Measurements from ENCODE around the gene CES4A. TPM values are rescaled to one million over a fixed set of nuclear protein-coding genes. Genes with fewer than 3 reads are reported as not detected.

Gene CES4A
- total and polyA plus RNA-seq, 9 donors, result 6.0 to 67.1 (median 10.3) TPM

DNA sequence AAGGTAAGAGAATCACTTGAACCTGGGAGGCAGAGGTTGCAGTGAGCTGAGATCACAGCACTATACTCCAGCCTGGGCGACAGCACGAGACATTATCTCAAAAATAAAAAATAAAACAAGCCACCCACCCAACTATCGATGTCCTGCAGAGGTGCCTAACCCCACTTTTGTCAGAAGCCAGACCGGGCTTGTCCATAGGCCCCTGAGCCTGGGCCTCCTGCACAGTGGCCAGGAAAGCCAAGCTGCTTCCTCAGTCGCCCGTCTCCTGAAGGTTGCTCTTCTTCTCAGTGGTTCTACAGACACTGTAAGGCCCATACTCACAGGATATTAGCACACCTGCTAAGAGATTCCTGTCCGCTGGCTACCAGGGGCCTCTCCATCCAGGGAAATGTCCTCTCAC is 41.8 kb upstream of the CES4A start:
- WGBS, 3 donors, result 41 to 64% (median 55%) methylated on average over 7 of the region's 7 CpGs
- Histone ChIP-seq H3K27ac (no peak overlapping the region), H3K27me3 (no peaks in the 10 kb centered on the region), H3K9me3 (no peaks in the 10 kb centered on the region), H3K4me3 (no peak overlapping the region), H3K36me3 (no peaks in the 10 kb centered on the region), H3K4me1 (ENCODE audit: insufficient read depth) (peaks cover 3% of the 10 kb centered on the region)
- TF ChIP-seq POLR2A (IDR thresholded peaks at IDR 0.05) (no peak), EP300 (IDR thresholded peaks at IDR 0.05) (no peak), CTCF (IDR thresholded peaks at IDR 0.05) (no peak)
- intact Hi-C loops (cut with DNase I), result no loop called here
- DNase-seq, result no peak

DNA sequence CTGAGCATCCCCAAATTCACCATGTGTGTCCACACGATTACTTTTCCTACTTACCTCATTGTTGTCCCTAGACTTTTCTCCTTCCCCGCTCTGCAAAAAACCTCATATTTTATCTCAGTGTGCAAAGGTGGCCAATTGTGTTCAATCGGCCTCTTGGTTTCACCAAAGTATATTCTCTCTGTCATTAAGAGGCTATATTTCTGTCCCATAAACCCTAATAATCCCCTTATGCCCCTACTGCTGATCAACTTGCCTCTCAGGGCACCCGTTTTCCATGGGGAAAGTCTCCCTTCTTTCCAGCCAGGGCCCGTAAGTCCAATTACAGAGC is 41.5 kb upstream of the CES4A start:
- Histone ChIP-seq H3K4me3 (no peak overlapping the region), H3K27me3 (no peaks in the 10 kb centered on the region), H3K36me3 (no peaks in the 10 kb centered on the region), H3K4me1 (ENCODE audit: insufficient read depth) (peaks cover 3% of the 10 kb centered on the region), H3K9me3 (no peaks in the 10 kb centered on the region), H3K27ac (no peak overlapping the region)
- DNase-seq, result no peak
- TF ChIP-seq EP300 (IDR thresholded peaks at IDR 0.05) (no peak), CTCF (IDR thresholded peaks at IDR 0.05) (no peak), POLR2A (IDR thresholded peaks at IDR 0.05) (no peak)
- intact Hi-C loops (cut with DNase I), result no loop called here
- WGBS, 3 donors, result 21 to 29% (median 25%) methylated on average over 5 of the region's 5 CpGs

DNA sequence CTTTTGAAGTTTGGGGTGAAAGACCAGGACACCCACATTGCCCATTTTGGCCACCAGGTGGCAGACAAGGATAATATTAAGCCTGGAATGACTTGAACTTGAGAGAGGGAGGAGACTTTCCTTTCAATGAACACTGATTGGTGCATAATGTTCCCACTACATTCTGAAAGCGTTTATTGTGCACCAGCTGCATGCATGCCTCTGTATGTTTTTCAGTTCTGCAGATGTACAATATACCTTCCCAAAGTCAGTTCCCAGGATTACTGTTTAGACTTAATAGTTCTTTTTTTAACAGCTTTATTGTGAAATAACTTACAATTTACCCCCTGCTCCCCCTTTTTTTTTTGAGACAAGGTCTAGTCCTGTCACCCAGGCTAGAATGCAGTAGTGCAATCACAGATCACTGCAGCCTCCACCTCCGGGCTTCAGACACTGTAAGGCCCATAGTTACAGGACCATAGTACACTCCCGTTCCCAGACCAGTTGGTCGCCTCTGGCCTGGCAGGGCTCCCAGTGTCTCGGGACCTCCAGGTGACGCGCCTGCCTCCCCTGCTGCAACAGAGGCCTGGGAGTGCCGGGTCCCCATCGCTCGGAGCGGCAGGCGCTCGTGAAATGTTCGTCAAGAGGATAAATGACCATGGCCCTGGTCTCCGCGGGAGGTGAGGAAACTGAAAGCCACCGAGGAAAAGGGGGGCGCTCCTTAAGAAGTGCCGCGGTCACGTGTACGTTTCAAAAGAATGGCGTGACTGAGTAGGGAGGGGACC is 40.9 kb upstream of the CES4A start:
- H3K9me3 ChIP-seq, result no peaks in the 10 kb centered on the region
- H3K27ac ChIP-seq, result no peak overlapping the region
- DNase-seq, result peak; percentile 75 to 88 (median 83)
- peak overlapping the region; percentile 49 for H3K4me3 ChIP-seq
- no peaks in the 10 kb centered on the region for H3K27me3 ChIP-seq
- 0 to 1% (median 1%) methylated on average over 22 to 23 of the region's 23 CpGs for WGBS, 3 donors
- peaks cover 3% of the 10 kb centered on the region for H3K4me1 ChIP-seq (ENCODE audit: insufficient read depth)
- intact Hi-C loops (cut with DNase I), result no loop called here
- H3K36me3 ChIP-seq, result no peaks in the 10 kb centered on the region
- TF ChIP-seq CTCF (IDR thresholded peaks at IDR 0.05) (peak; percentile 69 to 92 (median 86)), POLR2A (IDR thresholded peaks at IDR 0.05) (no peak)

DNA sequence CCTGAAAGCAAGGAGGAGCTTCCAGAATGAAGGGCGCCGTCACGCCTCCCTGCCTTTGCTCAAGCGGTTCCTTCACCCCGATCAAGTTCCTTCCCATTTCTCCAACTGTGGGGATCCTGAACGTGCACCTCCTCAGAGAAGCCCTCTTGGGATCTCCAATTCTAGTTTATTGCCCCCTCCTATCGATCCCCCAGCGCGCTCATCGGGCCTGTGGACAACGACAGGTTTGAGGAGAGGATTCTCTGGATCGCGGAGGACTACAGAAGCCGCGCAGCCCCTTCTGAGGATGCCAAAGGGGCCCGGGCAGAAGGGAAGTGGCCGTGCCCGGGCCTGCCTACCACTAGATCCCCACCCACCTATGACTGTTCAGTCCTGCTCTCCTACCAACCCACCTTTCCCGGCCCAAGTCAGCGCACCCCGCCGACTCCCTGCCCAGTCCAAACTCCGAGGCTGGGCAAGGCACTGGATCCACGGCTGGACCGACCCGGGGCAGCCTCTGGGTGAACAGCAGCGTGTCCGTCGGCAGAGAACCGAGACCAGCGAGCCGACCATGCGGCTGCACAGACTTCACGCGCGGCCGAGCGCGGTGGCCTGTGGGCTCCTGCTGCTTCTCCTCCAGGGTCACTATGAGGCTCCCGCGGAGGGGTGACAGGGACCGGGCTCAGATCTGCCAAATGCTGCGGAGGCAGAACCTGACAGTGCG is 40.1 kb upstream of the CES4A start:
- 0 to 6% (median 1%) methylated on average over 38 to 44 of the region's 44 CpGs for WGBS, 3 donors
- intact Hi-C loops (cut with DNase I), result no loop called here
- peak overlapping the region in 1 of 2 donors; percentile 3 for H3K27ac ChIP-seq
- DNase-seq, result peak in 2 of 5 donors; percentile 51 to 57
- H3K36me3 ChIP-seq, result no peaks in the 10 kb centered on the region
- TF ChIP-seq POLR2A (IDR thresholded peaks at IDR 0.05) (no peak), EP300 (IDR thresholded peaks at IDR 0.05) (no peak)
- peak overlapping the region; percentile 49 for H3K4me3 ChIP-seq
- H3K9me3 ChIP-seq, result no peaks in the 10 kb centered on the region
- peaks cover 3% of the 10 kb centered on the region for H3K4me1 ChIP-seq (ENCODE audit: insufficient read depth)
- H3K27me3 ChIP-seq, result no peaks in the 10 kb centered on the region

- Histone ChIP-seq H3K27me3 (no peaks in the 10 kb centered on the region), H3K36me3 (no peaks in the 10 kb centered on the region), H3K4me3 (peak overlapping the region; percentile 49), H3K27ac (no peak overlapping the region), H3K4me1 (ENCODE audit: insufficient read depth) (peaks cover 3% of the 10 kb centered on the region), H3K9me3 (no peaks in the 10 kb centered on the region)
- WGBS, 3 donors, result 7 to 26% (median 8%) methylated on average over 21 of the region's 21 CpGs
- intact Hi-C loops (cut with DNase I), result no loop called here
- no peak for DNase-seq
- TF ChIP-seq POLR2A (IDR thresholded peaks at IDR 0.05), result no peak
These were observed 39.6 kb upstream of the CES4A start for GRCh38 chr16:66948837-66949225.
